K562 (cell line): ENCODE measurements around the gene DYNLT2. TPM values are rescaled to one million over a fixed set of nuclear protein-coding genes. Genes with fewer than 3 reads are reported as not detected.

Source experiments
- ATF1 ChIP-seq, 2 experiments: fragments of 450-650 bp in 1 of 2; IDR thresholded peaks; 2 replicates each; pipeline ENCODE4 v1.6.1; 2016; ENCODE audit warnings: missing compliant biosample characterization in 1 of 2, missing genetic modification characterization in 1 of 2
- CCNT2 ChIP-seq: IDR thresholded peaks from 2 replicates; pipeline ENCODE4 v1.6.1; 2011; ENCODE audit warnings: borderline replicate concordance, low read depth, mild to moderate bottlenecking, moderate library complexity, mixed read lengths, low read length; ENCODE audit not compliant: insufficient read length; ENCODE audit errors: extremely low read depth
- DEAF1 ChIP-seq: fragments of 450-650 bp; formaldehyde crosslinking; IDR thresholded peaks from 2 replicates; pipeline ENCODE4 v1.4.0; 2020; ENCODE audit warnings: mild to moderate bottlenecking, moderate library complexity
- MIER1 ChIP-seq: fragments of 450-650 bp; IDR thresholded peaks from 2 replicates; pipeline ENCODE4 v1.6.1; 2016; ENCODE audit warnings: antibody characterized with exemption, mild to moderate bottlenecking, low read depth
- NONO ChIP-seq, 2 experiments: fragments of 200-400 bp in 1 of 2; fragments of 450-650 bp in 1 of 2; formaldehyde crosslinking in 1 of 2; IDR thresholded peaks; 2 replicates each; pipeline ENCODE4 v1.6.1; 2017; ENCODE audit warnings: low read depth in 2 of 2, mild to moderate bottlenecking in 2 of 2, moderate library complexity in 2 of 2, low read length in 1 of 2
- NR4A1 ChIP-seq, 2 experiments: fragments of 250-450 bp in 1 of 2; fragments of 450-650 bp in 1 of 2; sonication (Bioruptor Pico) in 1 of 2; IDR thresholded peaks; 2 replicates each; pipeline versions ENCODE4 v1.4.0 to v1.6.1; 2016 to 2020; ENCODE audit warnings: mild to moderate bottlenecking in 2 of 2, missing compliant biosample characterization in 1 of 2, missing genetic modification characterization in 1 of 2, moderate library complexity in 1 of 2
- PHB ChIP-seq: fragments of 250-450 bp; sonication (Bioruptor Pico); IDR thresholded peaks from 2 replicates; pipeline ENCODE4 v1.5.0; 2021
- POLR2A ChIP-seq: fragments of 450-650 bp; conservative IDR thresholded peaks from 2 replicates; pipeline ENCODE4 v1.6.1; 2016
- PURB ChIP-seq: sonication (generic); formaldehyde crosslinking; IDR thresholded peaks from 2 replicates; pipeline ENCODE4 v1.9.0; 2021; ENCODE audit warnings: low read depth, mild to moderate bottlenecking, missing genetic modification reagents
- RREB1 ChIP-seq: fragments of 250-450 bp; sonication (Bioruptor Pico); IDR thresholded peaks from 2 replicates; pipeline ENCODE4 v1.4.0; 2020
- TBP ChIP-seq: optimal IDR thresholded peaks from 2 replicates; pipeline ENCODE3; 2011; ENCODE audit warnings: low read depth, low read length, improper control_type of control experiment
- ZNF444 ChIP-seq: fragments of 250-450 bp; sonication (Bioruptor Pico); IDR thresholded peaks from 2 replicates; pipeline ENCODE4 v1.4.0; 2020; ENCODE audit warnings: mild to moderate bottlenecking, moderate library complexity
- ZNF584 ChIP-seq: fragments of 200-800 bp; sonication (Bioruptor generic); IDR thresholded peaks from 2 replicates; pipeline ENCODE4 v1.6.1; 2016; ENCODE audit warnings: low read depth, mild to moderate bottlenecking, missing genetic modification characterization, missing compliant biosample characterization
- polyA plus RNA-seq, 8 experiments: library from polyadenylated mRNA; depleted of rRNA in 4 of 8; stranded (reverse) in 5 of 8; unstranded in 3 of 8; fragments of >200 nt; fragmentation: Nextera tagmentation in 2 of 8; fragmentation: Illumina TruSeq in 1 of 8; extraction: Ambion mirVana in 2 of 8; extraction: Trizol in 1 of 8; gene quantifications; 2 replicates each; pipeline versions ENCODE4 v1.2.1 to v1.2.3, GENCODE V29; 2011 to 2014; ENCODE audit warnings: inconsistent platforms in 1 of 8, missing spikeins in 1 of 8
- total RNA-seq, 7 experiments: library from RNA; depleted of rRNA in 6 of 7; stranded (reverse); fragments of >200 nt in 6 of 7; fragmentation: Illumina TruSeq in 2 of 7; extraction: Trizol in 2 of 7; gene quantifications; 2 replicates each; pipeline versions ENCODE4 v1.2.1 to v1.2.3, GENCODE V29; 2011 to 2021; ENCODE audit warnings: low replicate concordance in 1 of 7
- TF ChIP-seq, protein P1 (sequence below): fragments of 250-450 bp; sonication (Bioruptor Pico); IDR thresholded peaks from 2 replicates; pipeline ENCODE4 v1.5.0; 2022; ENCODE audit warnings: mild to moderate bottlenecking
- TF ChIP-seq, protein P2 (sequence below): IDR thresholded peaks from 3 replicates; pipeline ENCODE4 v1.6.1; 2011; ENCODE audit warnings: borderline replicate concordance, mild to moderate bottlenecking; ENCODE audit not compliant: insufficient read length, insufficient read depth

DYNLT2 gene
- total and polyA plus RNA-seq, 9 of the 15 experiments (the other 6 are each of a cell fraction or from before 2014, with no cell fraction given): 2.0 to 12.8 (median 6.3) TPM

GRCh38 chr6:169751242-169752073 lies at the start of gene DYNLT2, which contains the start of gene ERMARD (continued):
- TF ChIP-seq NR4A1 (CRISPR knock-in tag; IDR thresholded peaks at IDR 0.05): no peak
- TF ChIP-seq NR4A1 (tag; IDR thresholded peaks at IDR 0.05): peak; percentile 73; the same call in 1 of the 2 replicates
- TF ChIP-seq POLR2A: peak; percentile 98
- peak; percentile 95 for TF ChIP-seq CCNT2
- no peak for TF ChIP-seq PHB (CRISPR knock-in tag)
- TF ChIP-seq, protein P1, sequence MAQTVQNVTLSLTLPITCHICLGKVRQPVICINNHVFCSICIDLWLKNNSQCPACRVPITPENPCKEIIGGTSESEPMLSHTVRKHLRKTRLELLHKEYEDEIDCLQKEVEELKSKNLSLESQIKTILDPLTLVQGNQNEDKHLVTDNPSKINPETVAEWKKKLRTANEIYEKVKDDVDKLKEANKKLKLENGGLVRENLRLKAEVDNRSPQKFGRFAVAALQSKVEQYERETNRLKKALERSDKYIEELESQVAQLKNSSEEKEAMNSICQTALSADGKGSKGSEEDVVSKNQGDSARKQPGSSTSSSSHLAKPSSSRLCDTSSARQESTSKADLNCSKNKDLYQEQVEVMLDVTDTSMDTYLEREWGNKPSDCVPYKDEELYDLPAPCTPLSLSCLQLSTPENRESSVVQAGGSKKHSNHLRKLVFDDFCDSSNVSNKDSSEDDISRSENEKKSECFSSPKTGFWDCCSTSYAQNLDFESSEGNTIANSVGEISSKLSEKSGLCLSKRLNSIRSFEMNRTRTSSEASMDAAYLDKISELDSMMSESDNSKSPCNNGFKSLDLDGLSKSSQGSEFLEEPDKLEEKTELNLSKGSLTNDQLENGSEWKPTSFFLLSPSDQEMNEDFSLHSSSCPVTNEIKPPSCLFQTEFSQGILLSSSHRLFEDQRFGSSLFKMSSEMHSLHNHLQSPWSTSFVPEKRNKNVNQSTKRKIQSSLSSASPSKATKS (CRISPR knock-in tag): no peak
- TF ChIP-seq ZNF444: no peak
- TF ChIP-seq DEAF1 (CRISPR knock-in tag): no peak
- peak; percentile 95 for TF ChIP-seq TBP
- no peak for TF ChIP-seq PURB (CRISPR knock-in tag)
- no peak for TF ChIP-seq ZNF584 (CRISPR knock-in tag)
- TF ChIP-seq MIER1: no peak
- peak; percentile 74 to 92; a peak in 2 of 4 replicates for TF ChIP-seq NONO (IDR thresholded peaks at IDR 0.05; ENCODE audit: low read depth in 2 of 2, low read length in 1 of 2)
- TF ChIP-seq ATF1 (CRISPR knock-in tag; IDR thresholded peaks at IDR 0.05): peak; percentile 99
- peak; percentile 99 for TF ChIP-seq ATF1 (tag; IDR thresholded peaks at IDR 0.05)
- 0 out of 2 replicates have a peak, but pooled peaks have one; percentile 33 for TF ChIP-seq RREB1
- TF ChIP-seq, protein P2, sequence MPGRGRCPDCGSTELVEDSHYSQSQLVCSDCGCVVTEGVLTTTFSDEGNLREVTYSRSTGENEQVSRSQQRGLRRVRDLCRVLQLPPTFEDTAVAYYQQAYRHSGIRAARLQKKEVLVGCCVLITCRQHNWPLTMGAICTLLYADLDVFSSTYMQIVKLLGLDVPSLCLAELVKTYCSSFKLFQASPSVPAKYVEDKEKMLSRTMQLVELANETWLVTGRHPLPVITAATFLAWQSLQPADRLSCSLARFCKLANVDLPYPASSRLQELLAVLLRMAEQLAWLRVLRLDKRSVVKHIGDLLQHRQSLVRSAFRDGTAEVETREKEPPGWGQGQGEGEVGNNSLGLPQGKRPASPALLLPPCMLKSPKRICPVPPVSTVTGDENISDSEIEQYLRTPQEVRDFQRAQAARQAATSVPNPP: no peak
